T-helper 2 cell treated with Interferon-gamma antibody and Interleukin-4, amounts not matched to agents 100 ng/mL and 5 ng/mL, for 36 hours (primary cell): ENCODE data around the gene SLC38A11. TPM values are rescaled to one million over a fixed set of nuclear protein-coding genes. Genes with fewer than 3 reads are reported as not detected.

Experiments used
- intact Hi-C: fragments of 100-400 bp; cut with micrococcal nuclease; formaldehyde crosslinking; loops from one replicate; pipeline ENCODE4 v1.15.1; 2023
- total RNA-seq: library from RNA; stranded (reverse); gene quantifications from 2 replicates; pipeline ENCODE4 v1.2.3, GENCODE V29; 2022

SLC38A11 gene
- total RNA-seq, 1 donor from 2014 or later, result not detected

GRCh38 chr2:164846276-164846675 lies 109.0 kb downstream of the SLC38A11 start:
- intact Hi-C loops, result no loop called here

Other genes starting within 250 kb of the SLC38A11 start
- gene COBLL1, start 113.7 kb downstream of the SLC38A11 start, total RNA-seq, result 0.02 TPM in 1 of 2 replicates, not detected in the other
- gene SCN3A, start 248.5 kb upstream of the SLC38A11 start, total RNA-seq, result 0.05 TPM in 1 of 2 replicates, not detected in the other